ENCODE data around the gene FGFR4.

Gene FGFR4

GRCh38 chr5:177086654-177087397 is at the start of gene FGFR4:
Gene FGFR4, plus strand, starts transcription at chr5:177086915. Its CDS starts 2,688 bp downstream, at chr5:177089603.
- Histone ChIP-seq H3K9me3 (ENCODE audit: insufficient read depth, low read length) (no peaks in the 10 kb centered on the region), H3K4me1 (ENCODE audit: insufficient read depth, insufficient read length) (peaks cover 19% of the 10 kb centered on the region), H3K27me3 (ENCODE audit: insufficient read depth, insufficient read length) (no peaks in the 10 kb centered on the region), H3K36me3 (ENCODE audit: insufficient read depth, insufficient read length, low read length) (peaks cover 23% of the 10 kb centered on the region), H3K4me3 (ENCODE audit: insufficient read length, low read depth) (peak within 1 kb of the TSS; percentile 78), H3K9ac (ENCODE audit: insufficient read length, low read depth) (peak within 1 kb of the TSS; percentile 83)
- peak; percentile 52 for DNase-seq (ENCODE audit: low read depth, low spot score)
- no peak for TF ChIP-seq YY1 (IDR thresholded peaks at IDR 0.05; ENCODE audit: insufficient read depth, insufficient read length)
- no peak for TF ChIP-seq ZNF274 (IDR thresholded peaks at IDR 0.05; ENCODE audit: low read depth, low read length)
- TF ChIP-seq SUZ12 (IDR thresholded peaks at IDR 0.05; ENCODE audit: extremely low read depth, insufficient read depth, insufficient read length) = no peak

- no peak overlapping the region for H3K9ac ChIP-seq (ENCODE audit: insufficient read length, low read depth)
- peaks cover 5% of the 10 kb centered on the region for H3K4me1 ChIP-seq (ENCODE audit: insufficient read depth, insufficient read length)
- no peaks in the 10 kb centered on the region for H3K9me3 ChIP-seq (ENCODE audit: insufficient read depth, low read length)
These were observed 49.8 kb upstream of the FGFR4 start for GRCh38 chr5:177036921-177037320.

GRCh38 chr5:177040814-177041420 is 45.8 kb upstream of the FGFR4 start:
- H3K9me3 ChIP-seq (ENCODE audit: insufficient read depth, low read length) = no peaks in the 10 kb centered on the region
- no peak overlapping the region for H3K9ac ChIP-seq (ENCODE audit: insufficient read length, low read depth)
- DNase-seq (ENCODE audit: low read depth, low spot score) = no peak
- H3K4me3 ChIP-seq (ENCODE audit: insufficient read length, low read depth) = no peak overlapping the region
- TF ChIP-seq SUZ12 (IDR thresholded peaks at IDR 0.05; ENCODE audit: extremely low read depth, insufficient read depth, insufficient read length) = no peak
- peaks cover 38% of the 10 kb centered on the region for H3K36me3 ChIP-seq (ENCODE audit: insufficient read depth, insufficient read length, low read length)
- H3K4me1 ChIP-seq (ENCODE audit: insufficient read depth, insufficient read length) = peaks cover 5% of the 10 kb centered on the region
- H3K27me3 ChIP-seq (ENCODE audit: insufficient read depth, insufficient read length) = no peaks in the 10 kb centered on the region

More at GRCh38 chr5:177036921-177037320, 49.8 kb upstream of the FGFR4 start:
- peaks cover 17% of the 10 kb centered on the region for H3K36me3 ChIP-seq (ENCODE audit: insufficient read depth, insufficient read length, low read length)
- no peaks in the 10 kb centered on the region for H3K27me3 ChIP-seq (ENCODE audit: insufficient read depth, insufficient read length)
- H3K4me3 ChIP-seq (ENCODE audit: insufficient read length, low read depth) = no peak overlapping the region
- TF ChIP-seq SUZ12 (IDR thresholded peaks at IDR 0.05; ENCODE audit: extremely low read depth, insufficient read depth, insufficient read length) = no peak
- TF ChIP-seq ZNF274 (IDR thresholded peaks at IDR 0.05; ENCODE audit: low read depth, low read length) = no peak
- no peak for TF ChIP-seq YY1 (IDR thresholded peaks at IDR 0.05; ENCODE audit: insufficient read depth, insufficient read length)
- DNase-seq (ENCODE audit: low read depth, low spot score) = no peak

GRCh38 chr5:177041936-177042335 is 44.8 kb upstream of the FGFR4 start:
- no peak for TF ChIP-seq SUZ12 (IDR thresholded peaks at IDR 0.05; ENCODE audit: extremely low read depth, insufficient read depth, insufficient read length)
- TF ChIP-seq ZNF274 (IDR thresholded peaks at IDR 0.05; ENCODE audit: low read depth, low read length) = no peak
- TF ChIP-seq YY1 (IDR thresholded peaks at IDR 0.05; ENCODE audit: insufficient read depth, insufficient read length) = no peak
- H3K9ac ChIP-seq (ENCODE audit: insufficient read length, low read depth) = no peak overlapping the region
- DNase-seq (ENCODE audit: low read depth, low spot score) = no peak
- no peak overlapping the region for H3K4me3 ChIP-seq (ENCODE audit: insufficient read length, low read depth)
- no peaks in the 10 kb centered on the region for H3K9me3 ChIP-seq (ENCODE audit: insufficient read depth, low read length)
- peaks cover 46% of the 10 kb centered on the region for H3K36me3 ChIP-seq (ENCODE audit: insufficient read depth, insufficient read length, low read length)
- no peaks in the 10 kb centered on the region for H3K4me1 ChIP-seq (ENCODE audit: insufficient read depth, insufficient read length)
- H3K27me3 ChIP-seq (ENCODE audit: insufficient read depth, insufficient read length) = no peaks in the 10 kb centered on the region

GRCh38 chr5:177043114-177043513 is 43.6 kb upstream of the FGFR4 start:
- peaks cover 46% of the 10 kb centered on the region for H3K36me3 ChIP-seq (ENCODE audit: insufficient read depth, insufficient read length, low read length)
- DNase-seq (ENCODE audit: low read depth, low spot score) = no peak
- H3K4me1 ChIP-seq (ENCODE audit: insufficient read depth, insufficient read length) = no peaks in the 10 kb centered on the region
- H3K27me3 ChIP-seq (ENCODE audit: insufficient read depth, insufficient read length) = no peaks in the 10 kb centered on the region
- no peaks in the 10 kb centered on the region for H3K9me3 ChIP-seq (ENCODE audit: insufficient read depth, low read length)
- no peak overlapping the region for H3K9ac ChIP-seq (ENCODE audit: insufficient read length, low read depth)
- H3K4me3 ChIP-seq (ENCODE audit: insufficient read length, low read depth) = no peak overlapping the region
- no peak for TF ChIP-seq ZNF274 (IDR thresholded peaks at IDR 0.05; ENCODE audit: low read depth, low read length)
- no peak for TF ChIP-seq YY1 (IDR thresholded peaks at IDR 0.05; ENCODE audit: insufficient read depth, insufficient read length)
- TF ChIP-seq SUZ12 (IDR thresholded peaks at IDR 0.05; ENCODE audit: extremely low read depth, insufficient read depth, insufficient read length) = no peak

GRCh38 chr5:177043958-177044357 is 42.8 kb upstream of the FGFR4 start:
- Histone ChIP-seq H3K9ac (ENCODE audit: insufficient read length, low read depth) (no peak overlapping the region), H3K9me3 (ENCODE audit: insufficient read depth, low read length) (no peaks in the 10 kb centered on the region), H3K36me3 (ENCODE audit: insufficient read depth, insufficient read length, low read length) (peaks cover 44% of the 10 kb centered on the region), H3K4me3 (ENCODE audit: insufficient read length, low read depth) (no peak overlapping the region), H3K27me3 (ENCODE audit: insufficient read depth, insufficient read length) (no peaks in the 10 kb centered on the region), H3K4me1 (ENCODE audit: insufficient read depth, insufficient read length) (no peaks in the 10 kb centered on the region)
- DNase-seq (ENCODE audit: low read depth, low spot score) = no peak
- TF ChIP-seq SUZ12 (IDR thresholded peaks at IDR 0.05; ENCODE audit: extremely low read depth, insufficient read depth, insufficient read length) (no peak), YY1 (IDR thresholded peaks at IDR 0.05; ENCODE audit: insufficient read depth, insufficient read length) (no peak), ZNF274 (IDR thresholded peaks at IDR 0.05; ENCODE audit: low read depth, low read length) (no peak)

- Histone ChIP-seq H3K4me3 (ENCODE audit: insufficient read length, low read depth) (no peak overlapping the region), H3K4me1 (ENCODE audit: insufficient read depth, insufficient read length) (no peaks in the 10 kb centered on the region), H3K36me3 (ENCODE audit: insufficient read depth, insufficient read length, low read length) (peaks cover 49% of the 10 kb centered on the region), H3K27me3 (ENCODE audit: insufficient read depth, insufficient read length) (no peaks in the 10 kb centered on the region), H3K9me3 (ENCODE audit: insufficient read depth, low read length) (no peaks in the 10 kb centered on the region), H3K9ac (ENCODE audit: insufficient read length, low read depth) (no peak overlapping the region)
- no peak for TF ChIP-seq ZNF274 (IDR thresholded peaks at IDR 0.05; ENCODE audit: low read depth, low read length)
- no peak for TF ChIP-seq YY1 (IDR thresholded peaks at IDR 0.05; ENCODE audit: insufficient read depth, insufficient read length)
- TF ChIP-seq SUZ12 (IDR thresholded peaks at IDR 0.05; ENCODE audit: extremely low read depth, insufficient read depth, insufficient read length) = no peak
- DNase-seq (ENCODE audit: low read depth, low spot score) = no peak
These were observed 42.1 kb upstream of the FGFR4 start for GRCh38 chr5:177044641-177045040.

All from NT2/D1 (cell line).